Activated CD4-positive, alpha-beta T cell treated with anti-CD3 and anti-CD28 coated beads for 36 hours (primary cell): ENCODE results near the gene ZSCAN5C. TPM values are rescaled to one million over a fixed set of nuclear protein-coding genes. Genes with fewer than 3 reads are reported as not detected.
"Not testable (repeated sequence)": the region's sequence is repeated elsewhere in the genome, so short reads cannot be mapped to it uniquely, and the experiment has no call there.

Experiments
- ATAC-seq: fragments of 200-7000 bp; cut with Tn5 transposase; one replicate; pipeline ENCODE4 v1.10.0; 2021; ENCODE audit warnings: mild to moderate bottlenecking, moderate library complexity
- CTCF ChIA-PET: fragments of 350-600 bp; sonication (Branson Sonifier 250); formaldehyde crosslinking; loops from one replicate; lab custom pipeline; 2021; ENCODE audit warnings: antibody characterized with exemption; lab: Charles Lee
- POLR2A ChIA-PET: fragments of 350-600 bp; sonication (Branson Sonifier 250); formaldehyde crosslinking; loops from one replicate; lab custom pipeline; 2021; ENCODE audit warnings: antibody characterized with exemption, inconsistent platforms; lab: Charles Lee
- DNase-seq: peaks from one replicate; pipeline ENCODE4 v3.0.0-alpha.2; 2020
- H3K27ac Mint-ChIP-seq: one replicate; pipeline ENCODE4 v1.8.0; 2021; ENCODE audit warnings: mixed read lengths
- H3K27me3 Mint-ChIP-seq: one replicate; pipeline ENCODE4 v1.8.0; 2021; ENCODE audit warnings: mixed read lengths
- H3K36me3 Mint-ChIP-seq: one replicate; pipeline ENCODE4 v1.8.0; 2021; ENCODE audit warnings: low read depth, mixed read lengths
- H3K4me1 Mint-ChIP-seq: one replicate; pipeline ENCODE4 v1.8.0; 2021; ENCODE audit warnings: mixed read lengths
- H3K4me3 Mint-ChIP-seq: one replicate; pipeline ENCODE4 v1.8.0; 2021; ENCODE audit warnings: mild to moderate bottlenecking, moderate library complexity, mixed read lengths
- H3K9me3 Mint-ChIP-seq: one replicate; pipeline ENCODE4 v1.8.0; 2021; ENCODE audit warnings: low read depth, mixed read lengths
- intact Hi-C, 2 experiments: fragments of 100-400 bp; cut with DNase I in 1 of 2; cut with micrococcal nuclease in 1 of 2; formaldehyde crosslinking; loops; one replicate each; pipeline versions ENCODE4 v1.14.2 to v1.15.1; 2022 to 2024; cut with DNase I, micrococcal nuclease
- total RNA-seq, 2 experiments: library from RNA; stranded (reverse); gene quantifications; one replicate each; pipeline ENCODE4 v1.2.3, GENCODE V29; 2021

ZSCAN5C gene
- total RNA-seq, 2 experiments from 2014 or later: not detected

GRCh38 chr19:56222901-56223300 lies 20.8 kb downstream of the ZSCAN5C start:
- POLR2A ChIA-PET: no interaction called here
- Mint-ChIP-seq H3K36me3 (peaks cover 11% of the 10 kb centered on the region), H3K27ac (no peak overlapping the region), H3K4me1 (peaks cover 2% of the 10 kb centered on the region), H3K27me3 (peaks cover 3% of the 10 kb centered on the region), H3K9me3 (no peaks in the 10 kb centered on the region), H3K4me3 (no peak overlapping the region)
- intact Hi-C loops: no loop called here
- DNase-seq: no peak
- CTCF ChIA-PET: no interaction called here
- ATAC-seq: no peak

DNA sequence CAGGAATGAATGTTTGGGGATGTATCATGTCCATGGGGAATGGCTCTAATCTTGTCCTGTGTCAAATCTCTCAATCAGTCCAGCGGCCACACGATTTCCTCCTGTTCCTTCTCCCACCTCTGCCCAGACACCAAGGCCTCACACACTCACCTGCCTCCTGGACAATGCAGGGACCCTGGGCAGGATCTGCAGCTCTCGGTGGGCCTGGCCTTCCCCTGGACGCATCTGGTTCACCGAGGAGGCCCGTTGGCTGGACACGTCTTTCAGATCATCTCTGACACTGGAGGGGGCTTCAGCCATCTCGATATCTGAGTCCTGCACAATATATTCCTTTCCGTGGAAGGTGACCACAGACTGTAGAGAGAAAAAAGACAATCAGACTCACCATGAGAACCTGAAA lies 21.4 kb downstream of the ZSCAN5C start:
- ATAC-seq (no peak), DNase-seq (no peak)
- CTCF ChIA-PET: no interaction called here
- H3K27ac Mint-ChIP-seq: no peak overlapping the region
- H3K36me3 Mint-ChIP-seq: peaks cover 9% of the 10 kb centered on the region
- intact Hi-C loops: no loop called here
- no peak overlapping the region for H3K4me3 Mint-ChIP-seq
- POLR2A ChIA-PET: no interaction called here
- H3K4me1 Mint-ChIP-seq: no peaks in the 10 kb centered on the region
- no peaks in the 10 kb centered on the region for H3K9me3 Mint-ChIP-seq
- no peaks in the 10 kb centered on the region for H3K27me3 Mint-ChIP-seq

GRCh38 chr19:56245121-56245740 lies 43.2 kb downstream of the ZSCAN5C start:
- no peak for DNase-seq

DNA sequence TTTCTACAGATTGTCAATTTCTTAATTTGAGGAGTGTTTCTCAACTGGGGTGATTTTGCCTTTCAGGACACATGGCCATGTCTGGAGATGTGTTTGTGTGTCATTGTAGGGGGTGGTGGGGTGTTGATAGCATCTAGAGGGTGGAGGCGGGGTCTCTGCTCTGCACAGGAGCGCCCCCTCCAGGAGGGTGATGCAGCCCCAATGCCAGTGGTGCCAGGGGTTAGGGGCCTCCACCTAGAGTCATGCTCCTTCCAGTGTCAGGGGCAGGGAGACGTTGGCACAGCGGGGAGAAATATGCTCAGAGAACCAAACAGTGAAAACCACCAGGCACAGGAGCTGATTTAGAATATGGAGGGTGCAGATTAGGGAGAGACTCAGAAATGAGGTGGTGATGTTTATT lies 43.7 kb downstream of the ZSCAN5C start:
- DNase-seq, intact Hi-C loops, H3K27me3 Mint-ChIP-seq, POLR2A ChIA-PET, H3K4me1 Mint-ChIP-seq, H3K4me3 Mint-ChIP-seq, H3K27ac Mint-ChIP-seq, CTCF ChIA-PET, H3K9me3 Mint-ChIP-seq, H3K36me3 Mint-ChIP-seq, ATAC-seq: not testable (repeated sequence)

More at GRCh38 chr19:56245121-56245740, 43.2 kb downstream of the ZSCAN5C start:
- ChIA-PET CTCF (interaction anchor here (0.6 kb wide), 1 partner anchor 17 kb away, joined by 3 read pairs; no protein-coding TSS in a partner anchor), POLR2A (no interaction called here)
- intact Hi-C loops: no loop called here
- no peak for ATAC-seq
- Mint-ChIP-seq H3K27me3 (no peaks in the 10 kb centered on the region), H3K4me1 (no peaks in the 10 kb centered on the region), H3K27ac (no peak overlapping the region), H3K4me3 (no peak overlapping the region), H3K36me3 (no peaks in the 10 kb centered on the region), H3K9me3 (no peaks in the 10 kb centered on the region)

GRCh38 chr19:56248736-56249338 lies 46.8 kb downstream of the ZSCAN5C start:
- CTCF ChIA-PET, ATAC-seq, H3K27me3 Mint-ChIP-seq, H3K36me3 Mint-ChIP-seq, H3K4me3 Mint-ChIP-seq, intact Hi-C loops, DNase-seq, H3K27ac Mint-ChIP-seq, POLR2A ChIA-PET, H3K9me3 Mint-ChIP-seq, H3K4me1 Mint-ChIP-seq: not testable (repeated sequence)

DNA sequence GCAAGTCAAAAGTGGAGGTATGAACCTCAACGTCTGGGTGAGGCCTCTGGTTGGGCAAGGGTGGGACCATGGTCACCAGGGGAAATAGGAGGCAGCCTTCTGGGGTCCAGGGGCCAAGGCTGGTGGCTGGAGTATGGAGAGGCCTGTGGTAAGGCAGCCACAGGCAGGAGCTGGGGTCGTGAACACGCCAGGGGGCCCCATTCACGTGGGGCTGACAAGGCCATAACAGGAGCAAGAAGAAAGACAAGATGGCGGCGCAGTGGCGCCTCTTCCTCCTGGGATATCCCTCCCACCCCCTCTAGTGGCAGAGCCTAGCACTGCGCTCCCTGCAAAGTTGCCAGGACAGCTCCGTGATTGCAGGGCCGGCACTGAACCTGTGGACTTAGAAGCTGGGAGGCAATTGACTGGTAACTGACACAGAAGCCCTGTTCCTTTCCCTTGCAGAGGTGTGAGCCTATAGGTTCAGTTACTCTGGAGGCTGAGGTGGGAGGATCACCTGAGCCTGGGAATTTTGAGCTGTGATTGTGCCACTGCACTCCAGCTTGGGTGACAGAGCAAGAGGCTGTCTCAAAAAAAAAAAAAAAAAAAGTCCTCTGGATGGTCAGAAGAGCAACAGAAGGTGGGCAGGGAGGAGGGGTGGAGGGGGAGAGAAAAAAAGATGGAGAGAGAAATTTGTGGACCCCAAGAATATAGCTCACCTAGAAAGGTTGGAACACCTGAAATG lies 50.8 kb downstream of the ZSCAN5C start:
- ChIA-PET POLR2A (interaction anchor here (0.6 to 1.5 kb wide), 2 partner anchors 57 to 81 kb away, joined by 3 read pairs; no protein-coding TSS in a partner anchor), CTCF (interaction anchor here (0.6 to 6.5 kb wide), 27 partner anchors 9 to 846 kb away, joined by 3 to 72 read pairs (median 4); partner anchors contain the start of gene ZSCAN5A)
- H3K9me3 Mint-ChIP-seq: no peaks in the 10 kb centered on the region
- intact Hi-C loops: loop anchor here (1.0 to 5.0 kb wide), 8 partner anchors 59 to 846 kb away; partner anchors contain the start of gene ZSCAN5A (in 1 of the 2)
- H3K27me3 Mint-ChIP-seq: no peaks in the 10 kb centered on the region
- H3K4me1 Mint-ChIP-seq: peaks cover 3% of the 10 kb centered on the region
- no peak overlapping the region for H3K4me3 Mint-ChIP-seq
- peaks cover 3% of the 10 kb centered on the region for H3K36me3 Mint-ChIP-seq
- ATAC-seq: peak; percentile 85
- no peak overlapping the region for H3K27ac Mint-ChIP-seq
- DNase-seq: peak; percentile 90

- peaks cover 3% of the 10 kb centered on the region for H3K4me1 Mint-ChIP-seq
- intact Hi-C loops: loop anchor here (1.0 to 5.0 kb wide), 6 partner anchors 59 to 845 kb away; partner anchors contain the start of gene ZSCAN5A (in 1 of the 2)
- peaks cover 3% of the 10 kb centered on the region for H3K36me3 Mint-ChIP-seq
- DNase-seq (no peak), ATAC-seq (no peak)
- no peak overlapping the region for H3K27ac Mint-ChIP-seq
- ChIA-PET CTCF (interaction anchor here (0.6 to 6.5 kb wide), 20 partner anchors 10 to 833 kb away, joined by 3 to 72 read pairs (median 6); partner anchors contain the start of gene ZSCAN5A), POLR2A (interaction anchor here (1.5 kb wide), 1 partner anchor 80 kb away, joined by 3 read pairs; no protein-coding TSS in a partner anchor)
- H3K27me3 Mint-ChIP-seq: no peaks in the 10 kb centered on the region
- H3K9me3 Mint-ChIP-seq: no peaks in the 10 kb centered on the region
- H3K4me3 Mint-ChIP-seq: no peak overlapping the region
Measured at GRCh38 chr19:56253737-56254136, 51.7 kb downstream of the ZSCAN5C start.

- Mint-ChIP-seq H3K36me3 (no peaks in the 10 kb centered on the region), H3K27ac (no peak overlapping the region), H3K4me1 (peaks cover 6% of the 10 kb centered on the region), H3K4me3 (no peak overlapping the region), H3K9me3 (no peaks in the 10 kb centered on the region), H3K27me3 (no peaks in the 10 kb centered on the region)
- POLR2A ChIA-PET: no interaction called here
- DNase-seq (no peak), ATAC-seq (no peak)
- intact Hi-C loops: no loop called here
- CTCF ChIA-PET: no interaction called here
Measured at GRCh38 chr19:56258272-56258671, 56.2 kb downstream of the ZSCAN5C start.

Other genes starting within 250 kb of the ZSCAN5C start
- not detected for gene NLRP5, start 215.5 kb upstream of the ZSCAN5C start, total RNA-seq
- 10 to 100 TPM; 27.6 to 28.4 TPM for gene ZNF787, start 81.0 kb upstream of the ZSCAN5C start, total RNA-seq
- 10 to 100 TPM; 29.2 to 32.2 TPM for gene ZNF444, start 61.0 kb upstream of the ZSCAN5C start, total RNA-seq
- not detected for gene GALP, start 26.3 kb upstream of the ZSCAN5C start, total RNA-seq
- gene ZSCAN5B, start 4.5 kb upstream of the ZSCAN5C start, total RNA-seq: not detected
- gene EDDM13, start 70.5 kb downstream of the ZSCAN5C start, total RNA-seq: under 1 TPM; 0.30 to 0.76 TPM
- gene ZSCAN5A, start 112.6 kb downstream of the ZSCAN5C start, total RNA-seq: 1 to 10 TPM; 8.3 to 9.9 TPM
- gene ZNF582, start 191.3 kb downstream of the ZSCAN5C start, total RNA-seq: 1 to 10 TPM in 1 of 2 experiments, under 1 TPM in 1; 0.98 to 1.8 TPM
- gene ZNF583, start 202.1 kb downstream of the ZSCAN5C start, total RNA-seq: 1 to 10 TPM; 2.1 to 3.0 TPM